GM21423 (cell line): ENCODE measurements around the gene BMP3.
"Not testable (repeated sequence)": the region's sequence is repeated elsewhere in the genome, so short reads cannot be mapped to it uniquely, and the experiment has no call there.

ENCODE experiments used
- ATAC-seq: cut with Tn5 transposase; IDR thresholded peaks from one replicate; pipeline ENCODE4 v1.9.1; 2021; ENCODE audit warnings: mild to moderate bottlenecking, moderate library complexity; ENCODE audit not compliant: unreplicated experiment

BMP3 gene

GRCh38 chr4:81030061-81030980, at the start of gene BMP3:
Gene BMP3, plus strand, starts transcription at chr4:81030708. Its CDS starts 577 bp downstream, at chr4:81031285.
- no peak for ATAC-seq

- no peak for ATAC-seq
These were observed 44.5 kb upstream of the BMP3 start for GRCh38 chr4:80986011-80986410.

- peak; percentile 51 for ATAC-seq
These were observed 40.5 kb upstream of the BMP3 start for GRCh38 chr4:80989921-80990544.

- ATAC-seq = peak; percentile 70
These were observed 39.7 kb upstream of the BMP3 start for GRCh38 chr4:80990851-80991250.

GRCh38 chr4:80999943-81000342, 30.6 kb upstream of the BMP3 start:
- ATAC-seq = no peak

GRCh38 chr4:81003597-81004111, 26.9 kb upstream of the BMP3 start:
- ATAC-seq = peak; percentile 99

- no peak for ATAC-seq
These were observed 23.1 kb upstream of the BMP3 start for GRCh38 chr4:81007417-81007816.

- ATAC-seq = not testable (repeated sequence)
These were observed 13.9 kb upstream of the BMP3 start for GRCh38 chr4:81016566-81016965.

- ATAC-seq = no peak
These were observed 11.5 kb upstream of the BMP3 start for GRCh38 chr4:81019006-81019405.

- ATAC-seq = no peak
These were observed 9.2 kb upstream of the BMP3 start for GRCh38 chr4:81021142-81021944.

GRCh38 chr4:81021981-81022380, 8.5 kb upstream of the BMP3 start:
- no peak for ATAC-seq

GRCh38 chr4:81023484-81023883, 7.0 kb upstream of the BMP3 start:
- no peak for ATAC-seq

GRCh38 chr4:81030981-81031791, 678 bp downstream of the BMP3 start:
- no peak for ATAC-seq

- no peak for ATAC-seq
These were observed 1.5 kb downstream of the BMP3 start for GRCh38 chr4:81031796-81032551.

GRCh38 chr4:81032771-81033684, 2.5 kb downstream of the BMP3 start:
- ATAC-seq = no peak

- no peak for ATAC-seq
These were observed 8.3 kb downstream of the BMP3 start for GRCh38 chr4:81038636-81039350.

- no peak for ATAC-seq
These were observed 9.0 kb downstream of the BMP3 start for GRCh38 chr4:81039351-81039972.
